DMS 273 (cell line): ENCODE data around the gene YARS1.

Source experiments
- DNase-seq: peaks from one replicate; lab custom pipeline; 2025; ENCODE audit not compliant: unreplicated experiment; lab: John Stamatoyannopoulos, UW

YARS1 gene

DNA sequence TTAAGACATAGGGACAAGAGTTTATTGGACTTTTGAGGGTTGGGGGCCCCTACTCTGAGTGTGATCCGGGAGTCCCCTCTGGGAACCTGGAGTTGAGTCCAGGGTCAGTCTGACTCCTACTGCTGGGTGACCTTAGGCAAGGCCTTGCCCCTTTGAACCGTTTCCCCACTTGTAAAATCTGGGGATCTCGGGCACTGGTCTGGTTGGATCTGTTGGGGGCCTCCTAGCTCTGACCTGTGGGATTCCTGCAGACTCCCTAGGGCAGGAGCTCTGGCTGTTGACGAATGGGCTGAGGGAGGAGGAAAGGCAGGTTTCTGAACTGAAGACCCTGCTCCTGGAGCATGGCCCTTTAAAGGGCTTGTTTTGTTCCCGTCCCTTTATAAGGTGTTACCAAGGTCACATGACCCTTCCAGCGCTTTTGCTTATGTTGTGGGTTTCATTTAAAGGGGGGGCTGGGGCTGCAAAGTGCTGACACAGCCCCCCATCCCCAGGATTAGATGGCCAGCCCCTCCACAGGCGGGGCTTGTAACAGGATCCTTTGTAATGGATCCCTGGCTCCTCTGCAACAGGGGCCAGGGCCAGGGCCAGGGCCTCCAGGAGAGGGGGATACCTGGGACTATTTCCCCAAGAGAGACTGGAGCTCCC is 50.7 kb downstream of the YARS1 start:
- DNase-seq = peak; percentile 69

DNA sequence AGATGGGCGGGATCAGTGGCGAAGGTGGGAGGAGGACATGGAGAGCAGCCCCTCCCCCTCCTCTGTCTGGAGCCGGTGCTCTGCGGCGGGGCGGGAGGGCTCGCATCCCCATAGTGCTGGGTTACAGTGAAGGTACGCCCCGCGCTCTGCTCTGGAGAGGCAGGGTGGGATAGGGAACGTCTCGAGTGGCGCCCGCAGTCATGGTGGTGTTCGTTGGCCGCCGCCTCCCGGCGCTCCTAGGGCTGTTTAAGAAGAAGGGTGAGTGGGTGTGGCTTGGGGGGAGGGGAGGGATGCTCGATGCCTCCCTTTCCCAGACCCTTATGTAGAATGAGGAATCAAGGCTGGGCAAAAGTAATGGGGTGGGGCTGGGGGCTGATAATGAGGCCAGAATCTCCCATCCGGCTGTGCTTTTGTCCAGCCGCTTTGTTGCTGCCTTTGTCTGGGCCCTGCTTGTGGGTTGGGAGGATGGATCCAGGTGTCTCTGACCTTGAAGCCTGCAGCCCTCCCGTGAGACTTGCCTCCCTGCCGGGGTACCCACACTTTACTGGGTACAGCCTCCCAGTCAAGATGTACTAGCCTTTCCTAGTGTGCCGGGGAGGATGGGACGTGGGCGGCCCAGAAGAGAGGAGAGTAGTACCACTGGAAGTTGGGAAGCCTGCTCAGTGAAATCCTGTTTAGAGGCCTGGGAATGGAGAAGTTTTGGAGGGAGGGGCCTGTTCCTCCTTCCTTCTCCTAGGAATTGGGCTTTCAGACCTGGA is 51.4 kb downstream of the YARS1 start:
- DNase-seq = peak; percentile 85

DNA sequence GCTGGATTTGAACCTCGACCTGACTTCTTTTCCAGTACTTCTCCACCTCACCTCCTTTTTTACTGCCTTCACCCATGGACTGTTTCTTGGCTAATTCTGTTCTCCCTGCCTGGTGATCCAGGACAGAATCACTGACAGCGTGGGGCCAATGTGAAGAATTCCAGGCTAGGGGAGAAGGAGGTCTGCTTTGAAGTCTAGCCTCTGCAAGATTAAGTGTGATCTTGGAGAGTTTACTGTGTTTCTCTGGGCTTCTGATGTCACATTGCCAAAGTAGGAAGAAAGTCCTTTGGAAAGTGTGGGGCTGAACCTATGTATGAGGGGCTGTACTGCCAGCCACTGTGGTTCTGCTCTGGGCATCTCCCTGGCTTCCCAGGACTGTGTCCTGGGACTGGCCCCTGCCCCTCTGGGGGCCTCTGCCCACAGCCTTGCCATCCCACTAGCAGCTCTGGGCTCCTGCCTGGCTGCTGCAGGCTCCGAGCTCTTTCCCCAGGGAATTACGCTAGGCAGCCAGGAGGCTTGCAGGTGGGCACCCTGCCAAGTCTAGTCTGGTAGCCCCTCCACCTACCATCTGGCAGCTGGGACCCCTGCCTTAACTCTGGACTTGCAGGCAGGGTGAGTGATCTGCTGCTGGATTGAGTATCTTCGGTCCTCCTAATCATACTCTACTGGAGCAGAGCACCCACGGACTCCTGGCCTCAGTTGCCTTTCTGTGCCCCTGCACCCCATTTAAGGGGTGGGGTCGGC is 52.2 kb downstream of the YARS1 start:
- DNase-seq = peak; percentile 93

DNA sequence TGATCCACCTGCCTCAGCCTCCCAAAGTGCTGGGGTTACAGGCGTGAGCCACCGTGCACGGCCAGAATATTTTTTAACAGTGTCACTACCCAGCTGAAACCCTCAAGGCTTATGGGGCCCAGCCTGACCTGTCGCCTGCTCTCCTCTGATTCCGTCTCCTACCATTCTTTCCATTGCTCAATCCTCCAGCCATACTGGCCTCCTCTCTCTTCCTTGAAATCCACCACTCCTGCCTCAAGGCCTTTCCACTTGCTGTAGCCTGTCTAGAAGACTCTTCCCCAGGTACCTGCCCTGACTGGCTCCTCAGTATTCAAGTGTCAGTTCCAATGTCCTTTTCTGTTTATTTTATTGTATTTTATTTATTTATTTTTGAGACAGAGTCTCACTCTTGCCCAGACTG is 53.9 kb downstream of the YARS1 start:
- no peak for DNase-seq

DNA sequence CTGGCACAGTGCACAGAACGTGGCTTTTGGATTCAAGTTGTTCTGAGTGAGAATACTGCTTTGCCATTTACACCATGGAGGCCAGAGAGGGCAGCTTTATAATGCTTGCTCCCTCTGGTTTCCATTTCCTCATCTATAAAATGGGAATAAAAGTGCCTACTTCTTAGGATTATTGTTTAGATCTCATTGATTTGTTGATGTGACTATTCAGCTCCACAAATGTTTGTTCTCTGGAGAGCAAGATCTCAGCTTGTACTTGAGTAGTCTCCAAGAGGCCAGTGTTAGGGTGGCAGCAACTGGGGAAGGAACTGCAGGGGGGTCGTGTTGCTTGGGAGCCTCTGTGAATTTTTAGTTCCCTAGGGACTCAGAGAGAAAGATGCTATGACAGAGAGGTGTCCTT is 55.2 kb downstream of the YARS1 start:
- DNase-seq = no peak

DNA sequence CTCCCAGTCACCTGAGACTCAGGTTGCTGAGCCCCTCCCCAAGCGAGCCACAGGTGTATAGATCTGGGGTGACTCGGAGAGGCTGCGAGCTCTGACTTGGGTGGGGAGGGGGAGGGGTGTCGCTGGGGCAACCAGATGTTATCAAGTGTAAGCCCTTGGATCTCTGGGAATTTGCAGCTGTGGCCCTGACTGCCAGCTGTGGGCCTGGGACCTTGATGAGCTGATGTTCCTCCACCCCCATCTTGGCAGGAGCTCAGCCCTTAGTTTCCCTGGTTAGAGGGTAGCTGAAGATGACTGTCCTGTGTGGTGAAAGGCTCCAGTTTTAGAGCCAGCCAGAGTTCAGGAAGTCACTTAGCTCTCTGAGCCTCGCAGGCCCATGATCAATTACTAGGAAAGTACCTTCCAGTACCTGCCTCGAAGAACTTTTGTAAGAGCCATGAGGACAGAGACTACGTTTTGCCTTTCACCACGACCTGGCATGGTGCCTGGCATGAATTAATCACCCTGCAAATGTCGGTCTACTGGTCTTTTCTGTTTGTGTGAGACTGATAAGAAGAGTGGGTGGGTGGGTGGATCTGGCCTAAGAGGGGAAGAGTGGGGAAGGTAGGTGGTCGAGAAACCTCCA is 55.8 kb downstream of the YARS1 start:
- peak; percentile 82 for DNase-seq

DNA sequence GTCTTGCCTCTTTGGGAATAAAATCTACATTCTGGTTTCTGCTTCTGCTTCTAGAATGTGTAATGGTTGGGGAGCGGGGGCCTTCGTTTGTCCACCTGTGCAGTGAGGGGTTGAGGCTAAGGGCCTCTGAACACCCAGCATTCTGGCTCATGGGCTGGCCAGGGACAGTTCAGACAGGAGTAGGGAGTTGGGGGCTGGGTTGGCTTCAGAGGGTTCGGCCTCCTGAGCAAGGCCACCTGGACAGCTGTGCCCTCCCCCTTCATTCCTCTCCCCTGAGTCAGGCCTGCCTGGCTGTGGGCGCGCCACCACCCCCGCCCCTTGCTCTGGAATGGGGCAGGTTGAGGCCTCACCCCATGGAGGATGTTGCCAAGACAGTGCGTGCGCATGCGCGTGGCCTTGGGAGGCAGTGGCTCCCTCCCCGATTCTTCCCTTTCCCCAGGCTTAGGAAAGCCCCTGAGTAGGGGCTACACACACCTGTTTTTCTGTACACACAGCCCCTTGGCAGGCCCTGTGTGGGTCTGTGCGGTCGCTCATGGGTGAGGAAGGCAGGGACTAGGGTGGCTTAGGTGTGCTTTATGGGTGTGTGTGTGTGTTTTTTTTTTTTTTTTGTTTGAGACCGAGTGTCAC is 57.0 kb downstream of the YARS1 start:
- DNase-seq = peak; percentile 86

DNA sequence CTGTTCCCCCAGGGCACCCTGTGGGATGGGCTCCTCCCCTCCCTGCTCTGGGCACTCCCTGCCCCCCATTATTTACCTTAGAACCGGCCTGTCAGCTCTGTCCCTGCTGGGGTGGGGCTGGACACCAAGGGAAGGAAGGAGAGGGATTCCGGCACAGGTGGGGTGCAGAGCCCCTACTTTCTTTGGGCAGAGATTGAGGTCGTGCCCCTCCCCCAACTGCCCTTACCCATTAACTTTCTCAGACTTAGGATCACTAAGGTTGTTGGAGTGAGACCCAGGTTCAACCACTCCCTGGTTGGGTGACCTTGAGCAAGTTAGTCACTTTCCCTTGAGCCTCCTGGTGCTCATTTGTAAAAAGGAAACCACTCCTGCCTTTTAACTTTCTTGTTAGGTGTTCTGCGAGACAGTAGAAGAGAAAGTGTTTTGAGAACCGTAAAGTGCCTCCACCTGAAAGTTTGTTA is 57.6 kb downstream of the YARS1 start:
- DNase-seq = no peak

DNA sequence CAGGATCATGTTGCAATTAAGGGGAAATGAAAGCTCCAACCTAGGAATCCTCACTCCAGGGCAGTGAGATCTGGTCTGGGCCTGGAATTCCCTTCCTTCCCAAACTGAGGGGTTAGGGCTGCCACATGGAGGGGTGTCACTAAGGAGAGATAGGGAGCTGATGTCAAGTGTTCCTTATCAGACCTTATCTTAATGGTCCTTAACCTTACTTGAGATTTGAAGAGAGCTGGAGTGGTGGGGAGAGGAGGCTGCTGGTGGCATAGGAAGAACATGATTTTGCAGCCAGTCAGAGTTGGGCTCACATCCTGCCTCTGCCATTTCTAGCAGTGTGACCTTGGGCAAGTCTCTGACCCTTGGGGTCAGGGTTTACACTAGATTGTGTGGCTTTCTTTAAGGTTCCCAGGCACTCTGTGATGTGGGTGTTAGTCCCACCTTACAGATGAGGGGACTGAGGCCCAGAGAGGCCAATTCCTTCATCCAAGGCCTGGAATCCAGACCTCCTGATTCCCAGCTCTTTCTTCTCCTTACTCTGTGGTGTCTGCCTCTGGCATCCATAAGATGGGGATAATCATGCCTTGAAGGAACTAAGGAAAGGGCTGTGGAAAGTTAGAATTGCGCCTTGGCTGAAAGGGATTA is 58.2 kb downstream of the YARS1 start:
- DNase-seq = no peak

DNA sequence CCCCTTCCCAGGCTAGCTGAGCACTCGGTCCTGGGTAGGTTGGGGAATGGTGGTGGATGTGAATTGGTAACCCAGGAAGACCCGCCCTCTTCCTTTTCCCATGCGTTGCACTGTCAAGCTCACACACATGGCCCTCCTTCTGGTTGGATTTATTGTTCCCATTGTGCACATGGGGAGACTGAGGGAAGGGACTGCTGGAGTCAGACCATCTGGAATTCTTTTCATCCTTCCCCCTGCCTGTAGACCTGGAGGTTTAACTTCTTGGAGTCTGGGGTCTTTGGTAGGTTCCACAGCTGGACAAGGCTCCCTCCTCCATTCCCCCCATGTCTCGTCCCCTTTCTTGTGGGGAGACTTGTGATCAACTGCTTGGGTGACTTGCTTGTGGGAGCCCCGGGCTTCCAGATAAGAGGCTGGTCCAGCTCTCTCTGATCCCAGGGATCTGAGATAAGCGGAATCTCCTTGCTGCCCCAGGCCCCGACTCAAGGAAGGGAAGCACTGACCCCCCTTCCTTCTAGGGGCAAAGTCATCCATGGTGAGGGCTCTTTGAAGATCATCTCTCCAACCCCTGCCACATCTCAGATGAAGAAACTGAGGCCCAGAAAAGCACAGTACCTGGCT is 58.9 kb downstream of the YARS1 start:
- DNase-seq = no peak

DNA sequence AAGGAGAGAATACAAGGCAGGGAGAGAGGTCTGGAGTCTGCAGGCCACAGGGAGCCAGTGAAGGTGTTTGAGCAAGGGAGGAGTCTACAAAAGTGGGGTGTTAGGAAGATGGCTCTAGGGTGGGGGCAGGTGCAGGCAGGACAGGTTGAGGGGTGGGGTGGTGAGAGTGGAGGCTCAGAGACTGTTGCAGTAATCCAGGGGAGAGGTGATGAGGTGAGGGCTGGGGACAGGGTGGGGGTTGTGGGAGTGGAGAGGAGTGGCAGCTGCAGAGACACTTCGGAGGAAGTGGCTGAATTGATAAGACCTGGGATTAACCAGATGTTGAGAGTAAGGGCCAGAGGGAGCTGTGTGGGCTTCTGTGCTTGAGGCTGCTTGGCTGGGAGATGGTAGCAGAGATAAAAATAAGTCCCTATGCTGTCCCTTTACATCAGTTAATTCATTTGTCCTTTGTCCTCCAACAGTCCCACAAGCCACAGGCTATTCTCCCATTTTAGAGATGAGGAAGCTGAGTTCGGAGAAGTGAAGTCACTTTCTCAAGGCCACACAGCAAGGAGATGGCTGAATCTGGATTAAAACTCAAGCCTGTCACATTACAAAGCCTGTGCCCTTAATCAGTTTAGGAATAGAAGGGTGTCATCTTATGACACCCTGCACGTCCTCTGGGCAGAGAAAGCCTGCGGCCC is 59.8 kb downstream of the YARS1 start:
- DNase-seq = no peak

DNA sequence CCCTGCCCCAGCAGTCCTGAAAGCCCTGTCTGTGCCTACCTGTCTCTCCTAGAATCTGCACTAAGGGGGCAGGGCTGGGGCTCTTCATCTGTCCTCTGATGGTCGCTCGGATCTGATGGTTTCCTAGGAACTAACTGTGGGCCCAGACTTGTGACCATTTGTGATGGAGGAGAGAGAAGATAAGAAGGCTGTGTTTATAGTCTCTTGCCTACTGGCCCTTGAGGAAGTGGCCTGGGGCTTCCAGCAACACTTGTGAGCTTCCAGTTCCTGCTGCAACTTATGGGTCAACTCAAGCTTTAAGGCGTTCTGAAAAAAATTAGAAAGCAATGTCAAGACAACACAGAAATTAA is 61.4 kb downstream of the YARS1 start:
- no peak for DNase-seq

DNA sequence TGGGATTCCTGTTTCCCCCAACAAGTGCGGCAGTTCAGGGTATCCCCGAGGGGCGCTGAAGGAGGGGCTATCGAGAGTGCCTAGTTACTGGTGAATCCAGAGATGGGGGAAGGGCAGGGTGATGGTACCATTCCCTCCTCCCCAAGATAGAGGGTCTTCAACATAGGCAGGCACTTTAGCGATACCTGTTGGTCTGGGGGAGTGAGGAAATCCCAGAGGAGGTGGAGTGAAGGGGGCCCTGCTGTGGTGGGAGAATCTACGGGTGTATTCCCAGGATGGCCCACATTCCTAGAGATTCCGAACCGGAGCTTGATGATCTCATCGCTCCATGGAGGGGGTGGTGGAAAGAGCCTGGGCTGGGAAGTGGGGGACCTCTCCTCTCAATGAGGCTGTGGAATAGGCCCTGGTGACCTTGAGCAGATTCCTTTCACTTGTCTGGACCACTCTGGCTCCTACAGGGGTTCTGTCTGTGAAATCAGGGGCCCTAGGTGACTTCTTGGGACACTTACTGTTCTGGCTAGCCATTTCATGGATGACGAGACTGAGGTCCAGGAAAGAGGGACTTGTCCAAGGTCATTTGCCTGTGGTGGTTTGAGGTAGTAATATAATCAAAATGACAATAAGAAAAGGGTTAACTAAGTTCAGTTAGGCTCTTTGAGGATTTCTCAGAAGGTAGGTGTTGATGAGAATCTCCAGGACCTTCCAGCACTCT is 61.9 kb downstream of the YARS1 start:
- DNase-seq = no peak

DNA sequence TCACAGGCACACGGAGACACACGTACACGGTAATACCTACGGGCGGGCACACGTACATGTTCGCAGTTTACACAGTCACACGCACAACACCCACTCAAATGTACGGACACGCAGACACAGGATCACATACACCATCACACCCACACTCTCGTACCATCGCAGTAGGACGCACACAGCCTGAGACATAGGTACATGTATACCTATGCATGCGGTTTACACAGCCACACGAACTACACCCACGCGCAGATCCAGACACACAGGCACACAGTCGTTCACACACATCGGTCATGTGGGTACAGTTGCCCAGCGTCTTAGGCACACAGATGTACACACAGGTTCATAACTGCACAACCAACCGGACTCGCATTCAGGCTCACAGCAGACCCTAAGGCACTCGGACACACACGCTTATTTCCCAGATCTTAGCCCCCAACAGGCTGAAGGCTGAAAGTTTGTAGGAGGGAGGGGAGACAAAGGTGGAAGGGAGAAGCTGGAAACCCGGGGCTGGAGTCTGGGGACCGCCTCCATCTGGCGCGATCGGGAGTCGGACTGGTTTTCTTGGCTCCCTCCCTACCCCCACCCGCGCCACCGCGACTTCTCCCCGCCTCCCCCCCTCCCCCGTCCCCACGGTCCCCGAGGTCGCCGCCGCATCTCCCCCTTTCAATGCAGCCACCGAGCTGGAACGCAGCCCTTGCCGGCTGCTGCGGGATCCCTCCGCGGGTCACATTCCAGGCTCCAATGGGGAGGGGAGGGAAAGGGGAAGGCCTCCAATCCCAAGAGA is 62.7 kb downstream of the YARS1 start:
- peak; percentile 77 for DNase-seq

DNA sequence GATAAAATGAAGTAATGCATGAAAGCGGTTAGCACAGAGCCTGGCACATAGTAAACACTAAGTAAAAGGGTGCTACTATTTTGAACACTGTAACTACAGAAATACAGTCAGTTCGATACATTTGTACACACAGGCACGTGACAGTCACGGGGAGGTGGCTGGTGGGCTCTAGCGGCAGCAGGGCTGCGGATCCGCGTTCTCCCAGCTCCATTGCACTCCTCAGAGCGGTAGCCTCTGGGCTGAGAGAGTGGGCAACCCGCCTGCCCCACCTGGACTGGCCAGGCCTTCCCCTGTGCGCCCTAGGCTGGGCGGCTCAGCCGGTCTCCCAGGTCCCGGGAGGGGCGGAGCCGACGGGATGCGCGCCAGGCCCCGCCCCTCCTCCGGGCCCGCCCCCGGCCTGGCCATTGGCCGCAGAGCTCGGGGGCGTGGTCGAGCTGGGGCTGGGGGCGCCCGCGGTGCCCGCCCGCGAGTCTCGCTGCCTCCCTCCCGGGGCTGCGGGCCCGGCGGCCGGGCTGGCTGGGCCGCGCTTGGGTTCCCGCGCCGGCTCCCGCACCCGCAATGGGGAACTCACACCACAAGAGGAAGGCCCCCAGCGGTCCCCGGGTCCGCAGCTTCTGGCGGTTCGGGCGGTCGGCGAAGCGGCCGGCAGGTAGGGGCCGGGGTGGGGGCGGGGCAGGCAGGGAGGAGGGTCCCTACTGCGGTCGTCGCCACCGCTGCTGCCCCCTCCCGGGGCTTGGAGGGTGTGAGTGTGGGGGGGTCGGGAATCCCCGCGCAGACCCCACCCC is 63.4 kb downstream of the YARS1 start:
- DNase-seq = peak; percentile 93

DNA sequence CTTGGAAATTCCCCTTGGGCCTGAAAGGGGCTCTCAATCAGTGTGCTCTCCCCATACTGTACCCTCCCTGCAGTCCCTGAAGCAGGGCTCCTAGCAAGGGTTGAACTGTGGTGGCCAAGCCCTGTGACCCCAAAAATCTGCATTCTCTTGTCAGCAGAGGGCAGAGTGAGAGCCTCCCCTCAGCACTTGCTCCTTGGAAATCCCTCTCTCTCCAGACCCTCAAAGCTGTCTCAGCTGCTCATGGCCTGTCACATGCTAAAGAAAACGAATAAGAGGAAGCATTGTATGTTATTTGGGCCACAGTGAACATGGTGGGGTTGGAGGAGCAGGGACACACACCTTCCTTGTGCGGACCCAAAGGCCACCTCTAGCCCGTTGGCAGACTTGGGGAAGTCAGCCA is 67.4 kb downstream of the YARS1 start:
- no peak for DNase-seq

DNA sequence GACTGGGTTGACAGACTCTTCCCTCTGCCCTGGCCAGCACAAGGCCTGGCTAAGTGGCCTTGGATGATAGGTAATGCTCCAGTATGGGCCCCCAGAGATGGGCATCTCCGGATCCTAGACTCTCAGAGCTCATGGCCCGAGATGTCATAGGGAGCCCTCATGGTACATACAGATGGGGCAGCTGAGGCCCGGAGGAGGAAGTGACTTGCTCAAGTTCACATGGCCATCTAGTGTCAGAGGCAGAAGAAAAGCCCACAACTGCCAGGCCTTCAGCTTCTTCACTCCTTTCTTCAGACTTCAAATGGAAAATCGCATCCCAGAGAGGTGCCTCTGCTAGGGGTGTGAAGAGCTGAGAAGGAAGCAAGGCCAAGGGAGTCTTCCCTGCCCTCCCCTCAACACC is 67.8 kb downstream of the YARS1 start:
- no peak for DNase-seq

DNA sequence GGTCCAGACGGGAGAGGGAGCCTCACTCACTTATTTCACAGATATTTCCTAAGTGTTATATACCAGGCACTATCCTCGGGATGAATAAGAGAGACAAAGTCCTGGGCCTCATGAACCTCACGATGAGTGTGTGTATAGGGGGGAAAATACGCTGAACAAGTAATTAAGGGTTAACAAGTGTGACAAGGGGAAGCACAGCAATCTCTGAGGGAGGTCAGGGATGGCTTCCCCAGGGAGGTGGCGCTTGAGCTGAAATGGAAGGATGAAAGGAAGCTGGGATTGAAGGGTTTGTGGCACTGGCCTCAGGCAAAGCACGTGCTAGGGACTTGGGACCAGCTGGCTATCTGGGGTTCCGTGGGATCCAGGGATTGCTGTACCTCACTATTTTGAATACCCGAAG is 68.2 kb downstream of the YARS1 start:
- DNase-seq = no peak
